HCT116 (cell line): ENCODE results near the gene EHD1.

ENCODE experiments used
- EZH2 ChIP-seq: fragments of 200-600 bp; sonication (generic); IDR thresholded peaks from 2 replicates; pipeline ENCODE4 v1.6.1; 2017; ENCODE audit warnings: antibody characterized with exemption, mixed run types
- FOSL1 ChIP-seq: IDR thresholded peaks from 2 replicates; pipeline ENCODE4 v1.6.1; 2012; ENCODE audit warnings: low read depth
- POLR2A ChIP-seq: IDR thresholded peaks from 2 replicates; pipeline ENCODE4 v1.7.0; 2011; ENCODE audit warnings: borderline replicate concordance; ENCODE audit not compliant: insufficient read depth, insufficient read length; ENCODE audit errors: extremely low read depth
- POLR2AphosphoS5 ChIP-seq: IDR thresholded peaks from 2 replicates; pipeline ENCODE4 v1.6.1; 2011; ENCODE audit warnings: mild to moderate bottlenecking, low read depth, low read length, moderate library complexity
- RAD21 ChIP-seq: IDR thresholded peaks from 2 replicates; pipeline ENCODE4 v1.6.1; 2012; ENCODE audit warnings: low read depth, mild to moderate bottlenecking
- SIN3A ChIP-seq: IDR thresholded peaks from 2 replicates; pipeline ENCODE4 v1.6.1; 2012; ENCODE audit warnings: low read depth
- SP1 ChIP-seq: IDR thresholded peaks from 2 replicates; pipeline ENCODE4 v1.6.1; 2012; ENCODE audit warnings: low read depth
- TF ChIP-seq, protein P1 (sequence below), 3 experiments: fragments of 200-600 bp in 1 of 3; sonication (generic) in 1 of 3; IDR thresholded peaks in 2 of 3; conservative IDR thresholded peaks in 1 of 3; 2 replicates each; pipeline ENCODE4 v1.5.1; 2012 to 2017; ENCODE audit warnings: low read depth in 2 of 3, low read length in 2 of 3, antibody characterized with exemption in 1 of 3, borderline replicate concordance in 1 of 3, control low read depth in 1 of 3, mild to moderate bottlenecking in 1 of 3, mixed read lengths in 1 of 3, mixed run types in 1 of 3, moderate library complexity in 1 of 3; ENCODE audit not compliant: insufficient read depth in 1 of 3
- TF ChIP-seq, protein P2 (sequence below): IDR thresholded peaks from 2 replicates; pipeline ENCODE4 v1.6.1; 2012; ENCODE audit warnings: low read depth
- TF ChIP-seq, protein P3 (sequence below): IDR thresholded peaks from 2 replicates; pipeline ENCODE4 v1.6.1; 2012

DNA sequence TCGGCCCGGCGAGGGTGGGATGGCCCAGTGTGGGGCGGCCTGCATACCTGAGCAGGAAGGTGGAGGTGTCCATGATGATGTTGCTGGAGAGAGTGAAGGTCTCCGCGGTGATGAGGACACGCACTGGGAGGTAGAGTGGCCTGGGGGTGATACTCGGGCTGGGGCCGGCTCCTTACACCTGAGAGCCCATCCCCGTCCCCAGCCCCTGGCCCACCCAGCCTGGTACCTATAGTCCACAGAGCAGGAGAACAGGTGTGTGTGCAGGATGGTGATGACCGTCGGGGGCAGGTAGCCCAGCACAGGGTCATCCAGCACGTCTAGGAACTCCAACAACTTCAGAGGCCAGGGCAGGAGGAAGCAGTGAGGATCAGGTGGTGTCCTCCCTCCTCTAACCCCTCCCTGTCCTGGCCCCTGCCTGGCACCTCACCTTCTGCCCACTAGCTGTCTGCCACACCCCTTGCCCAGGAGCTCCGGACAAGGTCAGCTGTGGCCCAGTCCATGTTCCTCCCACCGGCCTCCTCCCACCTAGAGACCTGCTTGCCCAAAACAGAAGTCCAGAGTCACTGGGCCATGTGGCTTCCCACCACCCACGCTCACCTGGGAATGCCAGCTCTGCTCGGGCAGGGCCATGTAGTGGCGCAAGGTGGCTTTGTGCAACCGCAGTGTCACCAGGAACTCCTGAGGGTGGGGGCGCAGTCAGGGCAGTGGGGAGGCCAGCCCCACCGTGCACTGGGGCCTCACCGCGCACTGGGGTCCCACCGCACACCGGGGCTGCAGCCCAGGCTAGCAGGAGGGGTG lies 27.3 kb upstream of the EHD1 start:
- TF ChIP-seq FOSL1, result no peak
- no peak for TF ChIP-seq RAD21
- no peak for TF ChIP-seq POLR2A
- TF ChIP-seq EZH2, result no peak
- TF ChIP-seq, protein P1, sequence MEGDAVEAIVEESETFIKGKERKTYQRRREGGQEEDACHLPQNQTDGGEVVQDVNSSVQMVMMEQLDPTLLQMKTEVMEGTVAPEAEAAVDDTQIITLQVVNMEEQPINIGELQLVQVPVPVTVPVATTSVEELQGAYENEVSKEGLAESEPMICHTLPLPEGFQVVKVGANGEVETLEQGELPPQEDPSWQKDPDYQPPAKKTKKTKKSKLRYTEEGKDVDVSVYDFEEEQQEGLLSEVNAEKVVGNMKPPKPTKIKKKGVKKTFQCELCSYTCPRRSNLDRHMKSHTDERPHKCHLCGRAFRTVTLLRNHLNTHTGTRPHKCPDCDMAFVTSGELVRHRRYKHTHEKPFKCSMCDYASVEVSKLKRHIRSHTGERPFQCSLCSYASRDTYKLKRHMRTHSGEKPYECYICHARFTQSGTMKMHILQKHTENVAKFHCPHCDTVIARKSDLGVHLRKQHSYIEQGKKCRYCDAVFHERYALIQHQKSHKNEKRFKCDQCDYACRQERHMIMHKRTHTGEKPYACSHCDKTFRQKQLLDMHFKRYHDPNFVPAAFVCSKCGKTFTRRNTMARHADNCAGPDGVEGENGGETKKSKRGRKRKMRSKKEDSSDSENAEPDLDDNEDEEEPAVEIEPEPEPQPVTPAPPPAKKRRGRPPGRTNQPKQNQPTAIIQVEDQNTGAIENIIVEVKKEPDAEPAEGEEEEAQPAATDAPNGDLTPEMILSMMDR (IDR thresholded peaks at IDR 0.05 in 2 of 3, conservative IDR thresholded peaks at IDR 0.05 in 1 of 3; ENCODE audit: borderline replicate concordance in 1 of 3, insufficient read depth in 1 of 3, low read depth in 2 of 3, low read length in 2 of 3), result no peak
- TF ChIP-seq, protein P2, sequence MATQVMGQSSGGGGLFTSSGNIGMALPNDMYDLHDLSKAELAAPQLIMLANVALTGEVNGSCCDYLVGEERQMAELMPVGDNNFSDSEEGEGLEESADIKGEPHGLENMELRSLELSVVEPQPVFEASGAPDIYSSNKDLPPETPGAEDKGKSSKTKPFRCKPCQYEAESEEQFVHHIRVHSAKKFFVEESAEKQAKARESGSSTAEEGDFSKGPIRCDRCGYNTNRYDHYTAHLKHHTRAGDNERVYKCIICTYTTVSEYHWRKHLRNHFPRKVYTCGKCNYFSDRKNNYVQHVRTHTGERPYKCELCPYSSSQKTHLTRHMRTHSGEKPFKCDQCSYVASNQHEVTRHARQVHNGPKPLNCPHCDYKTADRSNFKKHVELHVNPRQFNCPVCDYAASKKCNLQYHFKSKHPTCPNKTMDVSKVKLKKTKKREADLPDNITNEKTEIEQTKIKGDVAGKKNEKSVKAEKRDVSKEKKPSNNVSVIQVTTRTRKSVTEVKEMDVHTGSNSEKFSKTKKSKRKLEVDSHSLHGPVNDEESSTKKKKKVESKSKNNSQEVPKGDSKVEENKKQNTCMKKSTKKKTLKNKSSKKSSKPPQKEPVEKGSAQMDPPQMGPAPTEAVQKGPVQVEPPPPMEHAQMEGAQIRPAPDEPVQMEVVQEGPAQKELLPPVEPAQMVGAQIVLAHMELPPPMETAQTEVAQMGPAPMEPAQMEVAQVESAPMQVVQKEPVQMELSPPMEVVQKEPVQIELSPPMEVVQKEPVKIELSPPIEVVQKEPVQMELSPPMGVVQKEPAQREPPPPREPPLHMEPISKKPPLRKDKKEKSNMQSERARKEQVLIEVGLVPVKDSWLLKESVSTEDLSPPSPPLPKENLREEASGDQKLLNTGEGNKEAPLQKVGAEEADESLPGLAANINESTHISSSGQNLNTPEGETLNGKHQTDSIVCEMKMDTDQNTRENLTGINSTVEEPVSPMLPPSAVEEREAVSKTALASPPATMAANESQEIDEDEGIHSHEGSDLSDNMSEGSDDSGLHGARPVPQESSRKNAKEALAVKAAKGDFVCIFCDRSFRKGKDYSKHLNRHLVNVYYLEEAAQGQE, result no peak
- TF ChIP-seq, protein P3, sequence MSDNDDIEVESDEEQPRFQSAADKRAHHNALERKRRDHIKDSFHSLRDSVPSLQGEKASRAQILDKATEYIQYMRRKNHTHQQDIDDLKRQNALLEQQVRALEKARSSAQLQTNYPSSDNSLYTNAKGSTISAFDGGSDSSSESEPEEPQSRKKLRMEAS, result no peak
- TF ChIP-seq SP1, result no peak
- TF ChIP-seq SIN3A, result no peak
- TF ChIP-seq POLR2AphosphoS5, result no peak
